Sigmoid colon (tissue), 4 donors: ENCODE results near the gene COBL.

Experiments used
- POLR2A ChIP-seq, 2 donors: fragments of 450-650 bp; IDR thresholded peaks; one replicate each; pipeline ENCODE4 v1.6.1; 2016; ENCODE audit warnings: antibody characterized with exemption in 2 of 2, mild to moderate bottlenecking in 2 of 2, moderate library complexity in 2 of 2
- POLR2AphosphoS5 ChIP-seq, 4 donors: sonication (generic); formaldehyde crosslinking; IDR thresholded peaks; one replicate each; pipeline ENCODE4 v1.6.1; 2017; ENCODE audit warnings: antibody characterized with exemption in 4 of 4
- TF ChIP-seq, protein P1 (sequence below), 4 experiments: fragments of 450-650 bp in 3 of 4; fragments of 200-600 bp in 1 of 4; IDR thresholded peaks; one replicate each; pipeline ENCODE4 v1.5.1; 2016 to 2019; ENCODE audit warnings: antibody characterized with exemption in 4 of 4, mild to moderate bottlenecking in 3 of 4, moderate library complexity in 2 of 4

DNA sequence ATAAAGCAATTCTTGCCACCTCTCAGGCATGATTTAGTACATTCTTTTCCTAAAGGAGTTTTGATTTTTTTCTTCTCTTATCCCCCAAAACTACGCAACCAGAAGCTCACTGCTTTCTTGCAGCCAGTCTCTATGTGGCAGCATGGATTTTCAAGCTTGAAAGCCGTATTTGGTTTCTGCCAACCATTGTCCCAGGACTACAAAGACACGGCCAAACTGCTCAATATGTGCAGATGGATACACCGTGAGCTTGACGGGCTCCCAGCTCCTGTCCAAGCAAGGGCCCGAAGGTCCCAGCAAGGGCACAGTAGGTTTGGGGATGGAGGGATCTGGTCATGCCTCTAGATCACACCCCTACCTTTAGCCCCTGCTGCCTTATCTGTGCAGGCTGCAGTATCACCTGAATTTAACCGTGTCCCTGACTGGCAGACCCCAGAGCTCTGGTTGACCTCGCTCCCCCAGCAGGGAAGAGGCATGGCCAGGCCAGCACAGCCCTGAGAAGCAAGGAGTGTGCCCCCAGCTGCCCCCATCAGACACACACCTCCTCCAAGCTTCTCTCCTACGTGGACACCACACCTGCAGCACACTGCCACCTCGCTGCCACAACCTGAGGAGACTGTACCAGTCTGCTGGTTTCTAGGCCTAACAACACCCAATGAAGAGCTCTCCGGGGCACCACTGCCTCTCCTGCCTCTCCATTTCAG lies 86.8 kb downstream of the COBL start:
- TF ChIP-seq, protein P1, sequence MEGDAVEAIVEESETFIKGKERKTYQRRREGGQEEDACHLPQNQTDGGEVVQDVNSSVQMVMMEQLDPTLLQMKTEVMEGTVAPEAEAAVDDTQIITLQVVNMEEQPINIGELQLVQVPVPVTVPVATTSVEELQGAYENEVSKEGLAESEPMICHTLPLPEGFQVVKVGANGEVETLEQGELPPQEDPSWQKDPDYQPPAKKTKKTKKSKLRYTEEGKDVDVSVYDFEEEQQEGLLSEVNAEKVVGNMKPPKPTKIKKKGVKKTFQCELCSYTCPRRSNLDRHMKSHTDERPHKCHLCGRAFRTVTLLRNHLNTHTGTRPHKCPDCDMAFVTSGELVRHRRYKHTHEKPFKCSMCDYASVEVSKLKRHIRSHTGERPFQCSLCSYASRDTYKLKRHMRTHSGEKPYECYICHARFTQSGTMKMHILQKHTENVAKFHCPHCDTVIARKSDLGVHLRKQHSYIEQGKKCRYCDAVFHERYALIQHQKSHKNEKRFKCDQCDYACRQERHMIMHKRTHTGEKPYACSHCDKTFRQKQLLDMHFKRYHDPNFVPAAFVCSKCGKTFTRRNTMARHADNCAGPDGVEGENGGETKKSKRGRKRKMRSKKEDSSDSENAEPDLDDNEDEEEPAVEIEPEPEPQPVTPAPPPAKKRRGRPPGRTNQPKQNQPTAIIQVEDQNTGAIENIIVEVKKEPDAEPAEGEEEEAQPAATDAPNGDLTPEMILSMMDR (IDR thresholded peaks at IDR 0.05): no peak
- TF ChIP-seq POLR2A (IDR thresholded peaks at IDR 0.05) (no peak), POLR2AphosphoS5 (IDR thresholded peaks at IDR 0.05) (no peak)
